HS-5 (cell line): ENCODE measurements around the gene CEACAM5.
"Not testable (repeated sequence)": the region's sequence is repeated elsewhere in the genome, so short reads cannot be mapped to it uniquely, and the experiment has no call there.

ENCODE experiments used
- DNase-seq: peaks from one replicate; pipeline ENCODE4 v3.0.0-alpha.2; 2012; ENCODE audit warnings: low read depth

CEACAM5 gene

DNA sequence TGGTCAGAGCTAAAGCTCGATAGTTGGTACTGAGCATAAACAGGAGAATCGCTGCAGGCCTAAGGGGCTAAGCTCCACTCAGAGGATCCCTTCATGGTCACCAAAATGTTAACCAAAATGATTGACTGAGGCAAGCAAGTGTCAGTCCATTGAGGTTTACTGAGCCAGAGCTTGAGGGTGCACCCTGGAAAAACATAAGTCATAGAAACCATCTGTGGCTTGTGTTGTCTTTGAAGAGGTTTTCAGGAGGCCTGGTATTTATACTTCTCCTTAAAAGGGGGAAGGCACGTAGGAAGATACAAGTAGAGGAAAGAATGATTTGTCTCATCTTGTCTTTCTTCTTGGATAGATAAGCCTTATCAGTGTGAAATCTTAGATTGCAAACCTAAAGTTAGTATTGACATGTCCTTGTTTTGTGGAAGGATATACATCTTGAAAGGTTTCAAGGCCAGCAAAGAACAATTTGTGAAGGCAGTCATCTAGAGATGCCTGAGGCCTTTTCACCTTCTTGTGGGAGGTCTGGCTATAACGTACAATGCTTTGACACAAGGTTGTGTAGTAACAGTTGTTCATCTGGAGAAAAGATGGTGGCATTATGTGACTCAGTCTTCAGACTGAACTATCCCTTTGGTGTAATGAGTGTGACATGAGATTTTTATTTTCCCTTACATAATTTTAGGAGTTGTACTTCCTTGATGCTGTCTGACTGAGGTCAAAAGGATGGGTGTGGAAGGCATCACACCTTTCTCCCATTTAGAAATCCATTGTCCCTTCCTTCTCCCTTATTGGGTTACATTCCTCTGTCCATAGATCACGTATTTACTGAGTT is 32.2 kb downstream of the CEACAM5 start:
- no peak for DNase-seq

DNA sequence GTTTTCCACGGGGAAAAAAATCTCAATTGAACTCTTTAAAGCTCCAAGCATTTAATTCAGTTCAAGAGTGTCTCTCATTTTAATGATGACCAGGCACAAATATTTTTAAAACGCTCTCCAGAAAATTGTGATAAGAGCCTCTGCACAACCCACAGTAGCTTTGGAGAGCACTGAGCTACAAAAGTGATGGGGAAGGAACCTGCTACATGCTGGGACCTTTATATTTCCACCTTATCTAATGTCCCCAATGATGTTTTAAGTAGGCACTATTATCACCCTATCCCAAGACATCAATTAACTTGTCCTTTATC is 32.8 kb downstream of the CEACAM5 start:
- no peak for DNase-seq

DNA sequence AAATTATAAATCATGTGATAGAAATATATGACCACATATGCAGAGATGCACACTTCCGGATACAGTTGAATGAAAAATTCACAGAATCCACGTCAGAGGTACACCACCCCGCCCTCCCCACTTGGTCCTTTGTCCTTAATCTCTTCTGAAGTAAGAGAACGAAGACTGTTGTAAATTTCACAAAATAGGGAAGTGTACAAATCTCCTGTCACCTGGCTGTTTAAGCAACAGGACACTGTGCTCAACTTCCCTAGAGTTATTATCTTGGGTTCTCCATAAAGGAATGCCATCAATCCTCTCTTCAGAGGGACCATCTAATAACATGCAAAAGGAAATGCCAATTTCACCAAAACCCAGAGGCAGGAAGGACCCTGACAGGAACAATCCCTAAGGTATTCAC is 36.4 kb downstream of the CEACAM5 start:
- no peak for DNase-seq

DNA sequence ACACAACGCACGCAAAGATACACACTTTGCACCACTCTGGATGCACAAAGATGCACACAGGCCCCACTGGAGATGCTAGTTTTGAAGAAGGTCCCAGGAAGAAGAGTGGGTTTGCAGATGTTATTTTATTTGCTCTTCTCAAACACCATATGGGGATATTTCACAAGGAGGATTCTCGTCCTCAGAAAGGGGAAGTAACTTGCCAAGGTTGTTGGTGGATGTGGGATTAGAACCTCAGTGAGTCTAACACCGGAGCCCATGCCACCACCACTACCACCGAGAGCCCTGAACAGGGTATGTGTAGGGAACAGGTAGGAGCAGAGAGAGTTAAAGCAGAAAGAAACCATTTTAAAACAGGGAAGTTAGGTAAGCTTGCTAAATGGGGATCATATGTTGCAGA is 37.3 kb downstream of the CEACAM5 start:
- no peak for DNase-seq

DNA sequence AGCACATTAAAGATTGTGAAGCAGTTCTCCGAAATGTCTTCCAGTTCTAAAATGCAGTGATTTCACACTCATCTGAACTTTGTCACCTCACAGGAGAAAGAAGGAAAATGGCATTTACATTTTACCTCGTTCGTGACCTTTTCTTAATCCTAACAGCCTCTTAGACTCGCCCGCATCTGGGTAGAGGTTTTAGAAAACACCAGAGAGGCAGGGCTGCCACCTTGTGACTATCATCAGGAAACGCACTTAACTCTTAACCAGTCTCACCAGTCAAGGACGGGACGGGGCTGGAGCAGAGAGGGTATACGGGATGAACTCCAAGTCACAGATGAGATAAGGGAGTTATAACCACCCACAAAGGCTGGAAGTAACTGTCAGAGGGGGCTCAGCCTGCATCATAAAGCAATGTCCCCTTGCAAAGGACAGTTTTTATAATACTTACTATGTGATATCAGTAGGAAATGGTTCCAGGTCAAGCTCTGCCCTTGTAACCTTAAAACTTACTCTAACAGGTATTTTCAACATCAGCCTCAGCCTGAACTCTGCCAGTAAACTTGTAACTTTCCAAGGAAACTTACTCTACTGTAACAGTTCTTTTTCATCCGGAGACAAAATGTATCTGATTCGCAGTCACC is 38.3 kb downstream of the CEACAM5 start:
- no peak for DNase-seq

DNA sequence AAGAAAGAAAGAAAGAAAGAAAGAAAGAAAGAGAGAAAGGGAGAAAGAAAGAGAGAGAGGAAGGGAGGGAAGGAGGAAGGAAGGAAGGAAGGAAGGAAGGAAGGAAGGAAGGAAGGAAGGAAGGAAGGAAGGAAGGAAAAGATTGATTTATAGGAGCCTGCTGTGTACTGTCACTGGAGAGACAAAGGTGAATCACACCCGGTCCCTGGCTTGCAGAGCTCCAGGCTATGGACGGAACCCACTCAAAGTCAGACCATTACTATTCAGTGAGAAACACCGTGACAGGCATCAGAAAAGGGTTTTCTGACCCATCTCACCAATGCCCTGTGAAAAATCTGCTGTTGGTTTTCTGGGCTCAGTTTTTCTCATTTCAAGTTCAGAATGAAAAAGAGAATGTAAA is 39.6 kb downstream of the CEACAM5 start:
- no peak for DNase-seq

DNA sequence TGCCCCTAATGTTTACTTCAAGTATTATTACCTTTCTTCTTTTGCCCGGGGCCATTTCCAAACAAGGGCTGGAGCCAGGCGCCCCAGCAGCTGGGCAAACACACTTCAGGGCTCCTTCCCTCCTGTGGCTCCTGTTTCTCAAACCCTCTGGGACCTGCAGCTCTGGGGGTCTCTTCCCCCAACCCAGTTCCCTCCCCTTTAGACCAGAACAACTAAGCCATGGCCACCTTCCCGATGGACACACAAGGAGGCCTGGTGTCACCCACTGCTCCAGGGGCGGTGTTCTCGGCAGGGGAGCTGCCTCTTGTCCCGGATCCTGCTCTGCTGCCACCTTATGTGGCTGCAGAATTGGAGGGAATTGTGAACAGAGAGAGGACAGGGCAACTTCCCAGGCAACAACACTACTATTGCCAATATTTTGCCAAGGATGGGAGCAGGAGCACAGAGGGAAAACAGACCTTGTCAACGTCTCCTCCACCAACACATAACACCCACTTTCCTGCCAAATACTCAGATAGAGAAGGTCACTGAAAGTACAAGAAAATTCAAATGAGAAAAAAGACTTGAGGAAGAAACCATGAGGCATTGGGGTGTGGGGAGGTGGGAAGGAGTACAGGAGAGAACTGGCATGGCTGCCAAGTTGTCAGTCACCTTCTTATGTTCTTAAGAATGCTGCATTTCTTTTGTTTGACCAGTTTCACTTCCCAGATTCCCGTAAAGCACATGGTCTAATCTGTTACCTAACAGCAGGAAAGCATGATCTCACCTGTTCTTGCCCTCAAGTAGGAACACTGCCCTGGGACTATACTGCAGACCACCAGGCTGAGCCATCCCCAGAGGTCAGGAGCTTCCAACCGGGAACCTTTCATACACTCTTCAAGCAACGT is 42.1 kb downstream of the CEACAM5 start:
- DNase-seq: not testable (repeated sequence)

DNA sequence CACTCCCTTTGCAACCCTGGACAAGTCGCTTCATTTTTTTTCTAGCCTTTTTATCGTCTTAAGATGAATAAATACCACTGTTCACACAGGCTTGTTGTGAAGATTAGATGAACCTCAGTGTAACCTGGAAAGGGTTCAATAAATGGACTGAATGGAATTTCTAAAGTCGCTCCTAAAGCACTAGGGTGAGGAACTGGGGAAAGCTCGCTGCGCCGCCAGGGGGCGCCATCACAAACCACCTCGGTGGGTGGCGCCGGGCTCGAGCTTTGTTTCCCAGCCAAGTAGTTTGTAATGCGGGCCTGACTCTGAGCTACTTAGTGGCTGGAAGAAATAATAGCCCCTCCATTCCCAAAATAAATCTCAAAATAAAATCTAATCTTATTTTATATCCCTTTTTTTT is 44.7 kb downstream of the CEACAM5 start:
- no peak for DNase-seq

DNA sequence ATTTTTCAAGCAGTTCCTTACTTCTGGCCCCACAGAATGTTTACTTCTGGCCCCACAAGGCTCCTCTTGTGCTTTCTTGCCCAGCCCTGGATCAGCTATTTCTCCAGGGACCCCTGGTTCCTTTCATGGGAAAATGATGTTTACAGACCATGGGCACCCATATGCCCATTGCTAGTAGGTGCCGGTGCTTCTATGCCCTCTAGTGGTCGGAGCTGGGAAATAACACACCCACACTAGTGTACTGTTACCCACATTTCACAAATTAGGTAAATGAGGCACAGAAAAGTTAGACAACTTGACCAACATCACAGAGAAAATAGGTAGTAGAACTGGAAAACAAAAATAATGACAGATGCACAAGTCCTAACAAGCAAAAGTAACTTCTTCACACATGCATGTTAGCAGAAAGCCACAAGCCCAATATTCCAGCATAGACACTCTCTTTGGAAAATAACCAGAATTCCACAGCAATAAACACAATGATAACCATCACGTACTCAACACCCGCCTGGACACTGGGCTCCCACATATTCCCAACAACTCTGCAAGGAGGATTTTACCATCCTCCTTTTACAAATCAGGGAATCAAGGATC is 45.6 kb downstream of the CEACAM5 start:
- DNase-seq: no peak

DNA sequence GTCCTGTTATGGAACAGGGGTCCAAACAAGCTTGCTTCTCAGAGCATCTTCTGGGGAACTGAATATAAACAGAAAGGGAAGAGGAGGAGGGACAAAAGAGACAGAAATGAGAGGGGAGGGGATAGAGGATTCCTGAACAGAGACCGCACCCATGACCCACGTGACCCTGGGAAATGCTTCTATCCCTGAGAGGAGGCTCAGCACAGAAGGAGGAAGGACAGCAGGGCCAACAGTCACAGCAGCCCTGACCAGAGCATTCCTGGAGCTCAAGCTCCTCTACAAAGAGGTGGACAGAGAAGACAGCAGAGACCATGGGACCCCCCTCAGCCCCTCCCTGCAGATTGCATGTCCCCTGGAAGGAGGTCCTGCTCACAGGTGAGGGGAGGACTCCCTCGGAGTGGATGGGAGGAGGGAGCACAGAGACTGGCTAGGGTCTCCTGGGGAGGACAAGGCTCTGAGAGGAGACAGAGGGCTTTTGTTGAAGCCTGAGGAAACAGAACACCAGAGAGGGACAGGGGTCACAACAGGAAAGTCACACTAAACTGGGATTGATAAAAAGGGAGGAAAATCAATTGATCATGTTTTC is 47.0 kb downstream of the CEACAM5 start, which contains the start of gene CEACAM6:
Gene CEACAM6, plus strand, starts transcription at position 203 of the 586 bp plus-strand sequence. Its CDS starts 109 bp downstream, at position 312.
- no peak for DNase-seq

DNA sequence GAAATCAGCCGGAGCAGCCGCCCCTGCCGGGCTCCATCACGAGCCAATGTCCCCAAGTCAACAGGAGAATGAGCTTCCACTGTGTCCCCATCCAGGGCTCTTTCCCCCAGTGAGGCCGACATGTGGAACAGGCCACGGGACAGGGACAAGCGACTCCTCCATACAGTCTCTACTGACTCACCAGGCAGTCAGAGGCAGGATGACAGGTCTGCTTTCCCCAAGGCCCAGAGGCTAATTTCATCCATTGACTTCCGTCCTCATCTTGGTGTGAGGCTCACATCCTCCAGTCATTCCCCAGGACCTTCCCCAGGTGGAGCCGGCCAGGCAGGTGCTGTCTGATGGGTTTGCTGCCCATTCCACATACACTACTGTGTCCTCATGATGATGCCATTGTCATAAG is 50.4 kb downstream of the CEACAM5 start:
- no peak for DNase-seq

DNA sequence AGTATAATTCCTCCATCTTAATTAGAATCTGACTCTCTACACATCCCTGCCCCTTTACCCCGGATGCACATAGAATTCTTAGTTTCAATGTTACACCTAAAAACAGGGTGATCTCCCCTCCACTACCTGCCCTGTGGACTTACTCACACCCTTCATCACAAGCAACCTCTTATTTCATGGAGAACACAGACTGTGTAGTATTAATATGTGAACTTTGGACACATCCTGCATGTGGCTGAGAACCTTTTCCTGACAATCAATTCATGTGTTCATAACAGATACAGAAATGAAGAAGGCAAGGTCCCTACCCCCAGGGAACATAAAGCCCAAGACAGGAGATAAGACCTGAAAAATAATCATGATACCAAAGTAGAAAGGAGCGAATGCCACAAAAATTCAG is 58.7 kb downstream of the CEACAM5 start:
- DNase-seq: no peak

DNA sequence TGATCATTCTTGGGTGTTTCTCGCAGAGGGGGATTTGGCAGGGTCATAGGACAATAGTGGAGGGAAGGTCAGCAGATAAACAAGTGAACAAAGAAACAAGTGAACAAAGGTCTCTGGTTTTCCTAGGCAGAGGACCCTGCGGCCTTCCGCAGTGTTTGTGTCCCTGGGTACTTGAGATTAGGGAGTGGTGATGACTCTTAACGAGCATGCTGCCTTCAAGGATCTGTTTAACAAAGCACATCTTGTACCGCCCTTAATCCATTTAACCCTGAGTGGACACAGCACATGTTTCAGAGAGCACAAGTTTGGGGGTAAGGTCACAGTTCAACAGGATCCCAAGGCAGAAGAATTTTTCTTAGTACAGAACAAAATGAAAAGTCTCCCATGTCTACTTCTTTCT is 59.7 kb downstream of the CEACAM5 start:
- DNase-seq: not testable (repeated sequence)

DNA sequence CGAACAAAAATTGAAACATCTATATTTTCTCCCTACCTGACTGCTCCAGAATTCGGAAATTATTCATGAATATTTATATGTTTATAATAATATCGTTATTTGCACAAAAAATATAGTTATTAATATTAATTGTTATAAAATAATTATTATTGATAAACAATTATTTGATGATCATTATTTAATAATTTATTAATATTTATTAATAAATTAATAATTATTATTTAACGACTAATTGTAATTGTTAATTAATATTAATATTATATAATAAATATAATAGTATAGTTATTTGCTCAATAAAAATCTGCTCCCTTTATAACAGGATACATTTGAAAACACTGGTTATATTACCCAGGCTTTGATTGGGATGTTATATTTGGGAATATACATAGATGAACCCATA is 61.2 kb downstream of the CEACAM5 start:
- no peak for DNase-seq

DNA sequence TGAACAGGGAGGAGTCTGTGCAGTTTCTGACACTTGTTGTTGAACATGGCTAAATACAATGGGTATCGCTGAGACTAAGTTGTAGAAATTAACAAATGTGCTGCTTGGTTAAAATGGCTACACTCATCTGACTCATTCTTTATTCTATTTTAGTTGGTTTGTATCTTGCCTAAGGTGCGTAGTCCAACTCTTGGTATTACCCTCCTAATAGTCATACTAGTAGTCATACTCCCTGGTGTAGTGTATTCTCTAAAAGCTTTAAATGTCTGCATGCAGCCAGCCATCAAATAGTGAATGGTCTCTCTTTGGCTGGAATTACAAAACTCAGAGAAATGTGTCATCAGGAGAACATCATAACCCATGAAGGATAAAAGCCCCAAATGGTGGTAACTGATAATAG is 63.0 kb downstream of the CEACAM5 start:
- DNase-seq: no peak

DNA sequence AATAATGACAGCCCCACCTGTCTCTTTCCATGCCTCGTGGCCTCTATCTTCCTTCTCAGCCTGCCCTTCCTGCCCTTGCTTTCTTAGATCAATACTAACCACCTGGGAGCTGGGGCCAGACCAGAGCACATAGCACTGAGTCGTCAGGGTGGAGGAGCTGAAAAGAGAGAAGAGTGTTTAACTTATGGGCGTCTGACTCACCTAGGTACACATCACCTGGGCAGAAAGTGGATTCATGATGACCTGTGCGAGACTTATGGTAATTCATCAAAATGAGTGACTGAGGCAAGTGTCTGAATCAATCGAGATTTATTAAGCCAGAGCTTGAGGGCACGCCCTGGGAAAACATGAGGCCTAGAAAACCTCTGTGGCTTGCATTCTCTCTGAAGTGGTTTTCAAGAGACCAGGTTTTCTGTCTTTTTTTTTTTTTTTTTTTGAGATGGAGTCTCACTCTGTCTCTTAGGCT is 66.1 kb downstream of the CEACAM5 start:
- DNase-seq: no peak

DNA sequence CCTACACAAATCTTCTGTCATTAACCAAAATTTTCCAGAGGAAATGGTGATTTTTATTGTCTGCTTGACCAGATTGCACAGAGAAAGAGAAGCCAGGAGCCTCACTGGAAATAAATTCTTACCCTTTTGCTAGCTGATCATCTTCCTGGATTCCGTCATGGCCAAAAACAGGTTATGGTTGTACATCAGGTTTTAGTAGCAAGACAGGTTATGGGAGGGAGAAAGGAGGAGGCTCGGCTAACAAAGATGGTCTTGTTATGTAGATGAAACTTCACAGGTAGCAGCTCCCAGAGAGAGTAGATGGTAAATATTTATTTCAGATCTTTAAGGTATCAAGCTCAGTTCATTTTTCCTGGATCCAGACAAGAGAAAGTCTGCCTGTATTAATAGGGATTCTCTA is 68.3 kb downstream of the CEACAM5 start:
- DNase-seq: no peak
